IMR-90 (cell line): ENCODE data around the gene BOD1L2. TPM values are rescaled to one million over a fixed set of nuclear protein-coding genes. Genes with fewer than 3 reads are reported as not detected.

Experiments used
- ATAC-seq: fragments of 200-7000 bp; cut with Tn5 transposase; 2 replicates; pipeline ENCODE4 v1.9.1; 2020; ENCODE audit warnings: low read depth, mild to moderate bottlenecking, moderate library complexity
- BruUV-seq: library from RNA; stranded (reverse); fragments of 400-500 nt; replicated peaks from 2 replicates; lab custom pipeline; 2021; lab: Mats Ljungman, UMichigan
- CTCF ChIA-PET: fragments of 300-600 bp; formaldehyde crosslinking; extraction: SDS; loops from one replicate; lab custom pipeline; 2021; ENCODE audit warnings: antibody characterized with exemption; lab: Yijun Ruan, JAX
- POLR2A ChIA-PET: fragments of 300-600 bp; sonication (Branson Sonifier 250); formaldehyde crosslinking; loops from one replicate; lab custom pipeline; 2022; ENCODE audit warnings: antibody characterized with exemption; ENCODE audit not compliant: unreplicated experiment; lab: Charles Lee
- DNase-seq: peaks from one replicate; pipeline ENCODE4 v3.0.0; 2013
- H2AFZ ChIP-seq: replicated peaks from 2 replicates; pipeline ENCODE3; 2013; ENCODE audit warnings: low read length, mild to moderate bottlenecking; ENCODE audit not compliant: poor library complexity
- H2AK5ac ChIP-seq: 2 replicates; pipeline ENCODE4 v1.6.1; 2013; ENCODE audit warnings: low read depth, low read length, inconsistent platforms
- H2AK9ac ChIP-seq: replicated peaks from 2 replicates; pipeline ENCODE3; 2013; ENCODE audit warnings: mild to moderate bottlenecking, low read depth, low read length, moderate library complexity; ENCODE audit not compliant: poor library complexity
- H2BK120ac ChIP-seq: 2 replicates; pipeline ENCODE4 v1.6.1; 2013; ENCODE audit warnings: low read depth, low read length, inconsistent platforms
- H2BK15ac ChIP-seq: 3 replicates; pipeline ENCODE4 v1.6.1; 2013; ENCODE audit warnings: low read depth, low read length, inconsistent platforms
- H2BK20ac ChIP-seq: 2 replicates; pipeline ENCODE4 v1.6.1; 2013; ENCODE audit warnings: low read depth, mild to moderate bottlenecking, inconsistent platforms, low read length, moderate library complexity
- H2BK5ac ChIP-seq: 2 replicates; pipeline ENCODE4 v1.6.1; 2013; ENCODE audit warnings: mild to moderate bottlenecking, low read depth, low read length, inconsistent platforms; ENCODE audit not compliant: poor library complexity, severe bottlenecking
- H3K14ac ChIP-seq: replicated peaks from 2 replicates; pipeline ENCODE4 v1.6.1; 2013; ENCODE audit warnings: low read depth, low read length, inconsistent platforms
- H3K18ac ChIP-seq: 2 replicates; pipeline ENCODE4 v1.6.1; 2013; ENCODE audit warnings: low read depth, low read length, control low read depth
- H3K23ac ChIP-seq: 2 replicates; pipeline ENCODE4 v1.6.1; 2013; ENCODE audit warnings: low read depth, low read length, inconsistent platforms
- H3K27ac ChIP-seq: 2 replicates; pipeline ENCODE4 v1.5.1; 2013; ENCODE audit warnings: mild to moderate bottlenecking, control low read depth, low read length; ENCODE audit not compliant: insufficient read depth
- H3K27me3 ChIP-seq: 2 replicates; pipeline ENCODE4 v1.6.1; 2013; ENCODE audit warnings: low read length; ENCODE audit not compliant: control insufficient read depth, insufficient read depth
- H3K36me3 ChIP-seq: 2 replicates; pipeline ENCODE4 v1.6.1; 2013; ENCODE audit warnings: low read length, mixed read lengths; ENCODE audit not compliant: control insufficient read depth, insufficient read depth
- H3K4ac ChIP-seq: 2 replicates; pipeline ENCODE4 v1.6.1; 2013; ENCODE audit warnings: low read depth, low read length, inconsistent platforms
- H3K4me1 ChIP-seq: 2 replicates; pipeline ENCODE4 v1.6.1; 2013; ENCODE audit warnings: low read length, mixed read lengths; ENCODE audit not compliant: control insufficient read depth, insufficient read depth
- H3K4me2 ChIP-seq: 2 replicates; pipeline ENCODE4 v1.6.1; 2013; ENCODE audit warnings: low read depth, mild to moderate bottlenecking, control low read depth, low read length, moderate library complexity
- H3K4me3 ChIP-seq: 2 replicates; pipeline ENCODE4 v1.5.1; 2013; ENCODE audit warnings: low read depth, mild to moderate bottlenecking, control low read depth, low read length, moderate library complexity; ENCODE audit not compliant: insufficient read depth
- H3K56ac ChIP-seq: 2 replicates; pipeline ENCODE4 v1.6.1; 2013; ENCODE audit warnings: low read length, inconsistent platforms; ENCODE audit not compliant: insufficient read depth; ENCODE audit errors: extremely low read depth
- H3K79me1 ChIP-seq, 2 experiments: 2 replicates each; pipeline ENCODE4 v1.6.1; 2013; ENCODE audit warnings: low read length in 2 of 2, inconsistent platforms in 1 of 2, low read depth in 1 of 2
- H3K9ac ChIP-seq: 2 replicates; pipeline ENCODE4 v1.6.1; 2013; ENCODE audit warnings: low read depth, low read length, control low read depth
- H3K9me1 ChIP-seq: 2 replicates; pipeline ENCODE4 v1.6.1; 2013; ENCODE audit warnings: low read length, inconsistent platforms; ENCODE audit not compliant: insufficient read depth
- H3K9me3 ChIP-seq: 2 replicates; pipeline ENCODE4 v1.6.1; 2013; ENCODE audit warnings: low read length; ENCODE audit not compliant: control insufficient read depth, insufficient read depth
- H4K20me1 ChIP-seq: 2 replicates; pipeline ENCODE4 v1.6.1; 2013; ENCODE audit warnings: low read length, inconsistent platforms; ENCODE audit not compliant: insufficient read depth
- H4K5ac ChIP-seq: 2 replicates; pipeline ENCODE4 v1.6.1; 2013; ENCODE audit warnings: mild to moderate bottlenecking, low read depth, low read length, control low read depth
- H4K8ac ChIP-seq, 2 experiments: 2 replicates each; pipeline ENCODE4 v1.6.1; 2013; ENCODE audit warnings: low read depth in 2 of 2, low read length in 2 of 2, control low read depth in 1 of 2, inconsistent platforms in 1 of 2
- H4K91ac ChIP-seq: 2 replicates; pipeline ENCODE4 v1.6.1; 2013; ENCODE audit warnings: low read depth, low read length, inconsistent platforms; ENCODE audit not compliant: insufficient read depth
- BHLHE40 ChIP-seq: fragments of 150-350 bp; IDR thresholded peaks from 2 replicates; pipeline ENCODE4 v1.6.1; 2016; ENCODE audit warnings: mild to moderate bottlenecking, low read depth, low read length
- CEBPB ChIP-seq: IDR thresholded peaks from 2 replicates; pipeline ENCODE4 v1.6.1; 2012; ENCODE audit warnings: low read depth, low read length, improper control_type of control experiment
- CHD1 ChIP-seq: IDR thresholded peaks from 2 replicates; pipeline ENCODE4 v1.6.1; 2012; ENCODE audit warnings: low read depth, low read length, improper control_type of control experiment
- CTCF ChIP-seq: conservative IDR thresholded peaks from 2 replicates; pipeline ENCODE4 v1.5.1; 2012; ENCODE audit warnings: mild to moderate bottlenecking, low read depth, low read length, improper control_type of control experiment
- FOS ChIP-seq: fragments of 150-350 bp; IDR thresholded peaks from 2 replicates; pipeline ENCODE4 v1.6.1; 2016; ENCODE audit warnings: low read depth, low read length
- MAFK ChIP-seq: IDR thresholded peaks from 2 replicates; pipeline ENCODE4 v1.6.1; 2012; ENCODE audit warnings: low read depth, low read length, improper control_type of control experiment
- MAZ ChIP-seq: IDR thresholded peaks from 2 replicates; pipeline ENCODE4 v1.6.1; 2012; ENCODE audit warnings: low read depth, mild to moderate bottlenecking, low read length, improper control_type of control experiment, moderate library complexity, borderline replicate concordance
- MXI1 ChIP-seq: IDR thresholded peaks from 2 replicates; pipeline ENCODE4 v1.6.1; 2012; ENCODE audit warnings: low read depth, mild to moderate bottlenecking, low read length, moderate library complexity, borderline replicate concordance
- NFE2L2 ChIP-seq: fragments of 150-350 bp; IDR thresholded peaks from 2 replicates; pipeline ENCODE4 v1.6.1; 2016; ENCODE audit warnings: low read depth, mild to moderate bottlenecking, low read length
- POLR2A ChIP-seq: IDR thresholded peaks from 2 replicates; pipeline ENCODE4 v1.6.1; 2012; ENCODE audit warnings: mild to moderate bottlenecking, low read depth, low read length
- RAD21 ChIP-seq: IDR thresholded peaks from 2 replicates; pipeline ENCODE4 v1.6.1; 2012; ENCODE audit warnings: low read length, improper control_type of control experiment
- RCOR1 ChIP-seq: IDR thresholded peaks from 2 replicates; pipeline ENCODE4 v1.6.1; 2012; ENCODE audit warnings: mild to moderate bottlenecking, low read length, improper control_type of control experiment; ENCODE audit not compliant: insufficient replicate concordance
- RFX5 ChIP-seq: IDR thresholded peaks from 2 replicates; pipeline ENCODE4 v1.8.0; 2012; ENCODE audit warnings: low read depth, mild to moderate bottlenecking, low read length, moderate library complexity
- SMC3 ChIP-seq: fragments of 150-350 bp; IDR thresholded peaks from 2 replicates; pipeline ENCODE4 v1.6.1; 2016; ENCODE audit warnings: low read depth, mild to moderate bottlenecking, antibody characterized with exemption, low read length, moderate library complexity
- WGBS, 2 experiments: methylation state at CpG; one replicate each; pipeline versions ENCODE4 v1.1.5 to v1.1.7; 2013; ENCODE audit warnings: missing lambda C conversion rate in 2 of 2; ENCODE audit not compliant: insufficient read length in 1 of 2; ENCODE audit errors: extremely low coverage in 2 of 2; 5-methylcytosine and 5-hydroxymethylcytosine counted together
- dilution Hi-C: fragments of 300-500 bp; cut with HindIII; formaldehyde crosslinking; loops from one replicate; pipeline ENCODE4 v1.14.3; 2018; ENCODE audit warnings: low sequenced_read_pairs; ENCODE audit not compliant: unreplicated experiment
- in situ Hi-C: fragments of 300-500 bp; cut with MboI; formaldehyde crosslinking; loops from 3 replicates; pipeline ENCODE4 v1.14.3; 2019; ENCODE audit warnings: low sequenced_read_pairs, inconsistent platforms, mixed read lengths
- intact Hi-C: fragments of 100-400 bp; cut with micrococcal nuclease; formaldehyde crosslinking; loops from 2 replicates; pipeline ENCODE4 v1.10.0; 2022
- polyA plus RNA-seq, 3 experiments: library from polyadenylated mRNA; depleted of rRNA; stranded (reverse); fragments of >200 nt; gene quantifications; 2 replicates each; pipeline ENCODE4 v1.2.3, GENCODE V29; 2012; ENCODE audit warnings: low replicate concordance in 1 of 3
- total RNA-seq: library from RNA; depleted of rRNA; stranded (reverse); fragments of >200 nt; gene quantifications from 2 replicates; pipeline ENCODE4 v1.2.3, GENCODE V29; 2012
- TF ChIP-seq, protein P1 (sequence below): fragments of 150-350 bp; IDR thresholded peaks from 2 replicates; pipeline ENCODE4 v1.6.1; 2017; ENCODE audit warnings: mild to moderate bottlenecking, antibody characterized with exemption, low read length, low read depth
- TF ChIP-seq, protein P2 (sequence below): fragments of 150-350 bp; IDR thresholded peaks from 2 replicates; pipeline ENCODE4 v1.6.1; 2016; ENCODE audit warnings: low read depth, mild to moderate bottlenecking, low read length, moderate library complexity, borderline replicate concordance

Gene BOD1L2
- total and polyA plus RNA-seq, 2 of the 4 experiments (the other 2 are of a cell fraction), result not detected

GRCh38 chr18:57175532-57175931, 28.6 kb downstream of the BOD1L2 start:
- Histone ChIP-seq H3K36me3 (no peaks in the 10 kb centered on the region), H3K23ac (no peak overlapping the region), H4K5ac (no peak overlapping the region), H3K27ac (no peak overlapping the region), H3K4me2 (no peak overlapping the region), H4K20me1 (no peaks in the 10 kb centered on the region), H2AK9ac (no peak overlapping the region), H3K79me1 (no peaks in the 10 kb centered on the region), H3K14ac (no peak overlapping the region), H3K4ac (no peak overlapping the region), H3K18ac (no peak overlapping the region), H3K4me3 (no peak overlapping the region), H4K91ac (no peak overlapping the region), H2AK5ac (no peak overlapping the region), H4K8ac (no peak overlapping the region), H3K56ac (no peak overlapping the region), H3K9me1 (no peaks in the 10 kb centered on the region), H2BK20ac (no peak overlapping the region), H2AFZ (no peak overlapping the region), H2BK120ac (no peak overlapping the region), H3K9ac (no peak overlapping the region), H3K4me1 (no peaks in the 10 kb centered on the region), H3K9me3 (0 out of 2 replicates have a peak, but pooled peaks cover 2% of the 10 kb centered on the region), H2BK15ac (no peak overlapping the region), H2BK5ac (no peak overlapping the region), H3K27me3 (no peaks in the 10 kb centered on the region)
- POLR2A ChIA-PET, result no interaction called here
- CTCF ChIA-PET, result no interaction called here
- dilution Hi-C loops (no loop called here), intact Hi-C loops (no loop called here), in situ Hi-C loops (no loop called here)
- DNase-seq (no peak), ATAC-seq (no peak)
- BruUV-seq, result no TSS peak
- no CpG with 5 or more reads among the region's 2 CpGs for WGBS, 2 experiments
- TF ChIP-seq MXI1 (no peak), NFE2L2 (no peak), FOS (no peak), MAZ (no peak), RFX5 (no peak), CTCF (no peak), BHLHE40 (no peak), POLR2A (no peak), CEBPB (no peak), SMC3 (no peak), MAFK (no peak), RAD21 (no peak), RCOR1 (no peak), CHD1 (no peak)
- TF ChIP-seq, protein P1, sequence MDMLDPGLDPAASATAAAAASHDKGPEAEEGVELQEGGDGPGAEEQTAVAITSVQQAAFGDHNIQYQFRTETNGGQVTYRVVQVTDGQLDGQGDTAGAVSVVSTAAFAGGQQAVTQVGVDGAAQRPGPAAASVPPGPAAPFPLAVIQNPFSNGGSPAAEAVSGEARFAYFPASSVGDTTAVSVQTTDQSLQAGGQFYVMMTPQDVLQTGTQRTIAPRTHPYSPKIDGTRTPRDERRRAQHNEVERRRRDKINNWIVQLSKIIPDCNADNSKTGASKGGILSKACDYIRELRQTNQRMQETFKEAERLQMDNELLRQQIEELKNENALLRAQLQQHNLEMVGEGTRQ, result no peak
- TF ChIP-seq, protein P2, sequence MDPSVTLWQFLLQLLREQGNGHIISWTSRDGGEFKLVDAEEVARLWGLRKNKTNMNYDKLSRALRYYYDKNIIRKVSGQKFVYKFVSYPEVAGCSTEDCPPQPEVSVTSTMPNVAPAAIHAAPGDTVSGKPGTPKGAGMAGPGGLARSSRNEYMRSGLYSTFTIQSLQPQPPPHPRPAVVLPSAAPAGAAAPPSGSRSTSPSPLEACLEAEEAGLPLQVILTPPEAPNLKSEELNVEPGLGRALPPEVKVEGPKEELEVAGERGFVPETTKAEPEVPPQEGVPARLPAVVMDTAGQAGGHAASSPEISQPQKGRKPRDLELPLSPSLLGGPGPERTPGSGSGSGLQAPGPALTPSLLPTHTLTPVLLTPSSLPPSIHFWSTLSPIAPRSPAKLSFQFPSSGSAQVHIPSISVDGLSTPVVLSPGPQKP, result no peak
